ENCODE results near the gene RFC1. TPM values are rescaled to one million over a fixed set of nuclear protein-coding genes. Genes with fewer than 3 reads are reported as not detected.

The RFC1 gene
- total and polyA plus RNA-seq, 9 of the 15 experiments (the other 6 are each of a cell fraction or from before 2014, with no cell fraction given), result 16.8 to 85.6 (median 45.2) TPM

GRCh38 chr4:39369301-39369700 lies 3.1 kb upstream of the RFC1 start (continued):
- TF ChIP-seq, protein P1, sequence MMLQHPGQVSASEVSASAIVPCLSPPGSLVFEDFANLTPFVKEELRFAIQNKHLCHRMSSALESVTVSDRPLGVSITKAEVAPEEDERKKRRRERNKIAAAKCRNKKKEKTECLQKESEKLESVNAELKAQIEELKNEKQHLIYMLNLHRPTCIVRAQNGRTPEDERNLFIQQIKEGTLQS (IDR thresholded peaks at IDR 0.05), result no peak; the same call in 1 of the 2 replicates
- TF ChIP-seq, protein P1 (CRISPR knock-in tag; conservative IDR thresholded peaks at IDR 0.05), result no peak
- TF ChIP-seq, protein P2, sequence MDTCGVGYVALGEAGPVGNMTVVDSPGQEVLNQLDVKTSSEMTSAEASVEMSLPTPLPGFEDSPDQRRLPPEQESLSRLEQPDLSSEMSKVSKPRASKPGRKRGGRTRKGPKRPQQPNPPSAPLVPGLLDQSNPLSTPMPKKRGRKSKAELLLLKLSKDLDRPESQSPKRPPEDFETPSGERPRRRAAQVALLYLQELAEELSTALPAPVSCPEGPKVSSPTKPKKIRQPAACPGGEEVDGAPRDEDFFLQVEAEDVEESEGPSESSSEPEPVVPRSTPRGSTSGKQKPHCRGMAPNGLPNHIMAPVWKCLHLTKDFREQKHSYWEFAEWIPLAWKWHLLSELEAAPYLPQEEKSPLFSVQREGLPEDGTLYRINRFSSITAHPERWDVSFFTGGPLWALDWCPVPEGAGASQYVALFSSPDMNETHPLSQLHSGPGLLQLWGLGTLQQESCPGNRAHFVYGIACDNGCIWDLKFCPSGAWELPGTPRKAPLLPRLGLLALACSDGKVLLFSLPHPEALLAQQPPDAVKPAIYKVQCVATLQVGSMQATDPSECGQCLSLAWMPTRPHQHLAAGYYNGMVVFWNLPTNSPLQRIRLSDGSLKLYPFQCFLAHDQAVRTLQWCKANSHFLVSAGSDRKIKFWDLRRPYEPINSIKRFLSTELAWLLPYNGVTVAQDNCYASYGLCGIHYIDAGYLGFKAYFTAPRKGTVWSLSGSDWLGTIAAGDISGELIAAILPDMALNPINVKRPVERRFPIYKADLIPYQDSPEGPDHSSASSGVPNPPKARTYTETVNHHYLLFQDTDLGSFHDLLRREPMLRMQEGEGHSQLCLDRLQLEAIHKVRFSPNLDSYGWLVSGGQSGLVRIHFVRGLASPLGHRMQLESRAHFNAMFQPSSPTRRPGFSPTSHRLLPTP (IDR thresholded peaks at IDR 0.05; ENCODE audit: borderline replicate concordance, extremely low read depth, insufficient read length), result peak; percentile 67
- no peak for TF ChIP-seq ZNF143 (CRISPR knock-in tag; IDR thresholded peaks at IDR 0.05)
- TF ChIP-seq EP400 (IDR thresholded peaks at IDR 0.05), result no peak; the same call in 1 of the 2 replicates
- TF ChIP-seq, protein P3, sequence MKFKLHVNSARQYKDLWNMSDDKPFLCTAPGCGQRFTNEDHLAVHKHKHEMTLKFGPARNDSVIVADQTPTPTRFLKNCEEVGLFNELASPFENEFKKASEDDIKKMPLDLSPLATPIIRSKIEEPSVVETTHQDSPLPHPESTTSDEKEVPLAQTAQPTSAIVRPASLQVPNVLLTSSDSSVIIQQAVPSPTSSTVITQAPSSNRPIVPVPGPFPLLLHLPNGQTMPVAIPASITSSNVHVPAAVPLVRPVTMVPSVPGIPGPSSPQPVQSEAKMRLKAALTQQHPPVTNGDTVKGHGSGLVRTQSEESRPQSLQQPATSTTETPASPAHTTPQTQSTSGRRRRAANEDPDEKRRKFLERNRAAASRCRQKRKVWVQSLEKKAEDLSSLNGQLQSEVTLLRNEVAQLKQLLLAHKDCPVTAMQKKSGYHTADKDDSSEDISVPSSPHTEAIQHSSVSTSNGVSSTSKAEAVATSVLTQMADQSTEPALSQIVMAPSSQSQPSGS (CRISPR knock-in tag; IDR thresholded peaks at IDR 0.05), result no peak
- peak; percentile 93 for TF ChIP-seq ARID1B (IDR thresholded peaks at IDR 0.05)
- TF ChIP-seq GABPB1 (CRISPR knock-in tag; IDR thresholded peaks at IDR 0.05), result no peak
- 0 out of 2 replicates have a peak, but pooled peaks have one; percentile 29 for TF ChIP-seq POLR2H (tag; IDR thresholded peaks at IDR 0.05; ENCODE audit: low read depth)
- TF ChIP-seq ATF1 (CRISPR knock-in tag; IDR thresholded peaks at IDR 0.05), result no peak
- TF ChIP-seq ATF1 (tag; IDR thresholded peaks at IDR 0.05), result no peak
- peak in 1 of 2 experiments; percentile 71; a peak in 2 of 4 replicates for TF ChIP-seq TBL1XR1 (IDR thresholded peaks at IDR 0.05; ENCODE audit: low read length in 2 of 2)
- TF ChIP-seq ZNF324 (CRISPR knock-in tag; IDR thresholded peaks at IDR 0.05), result no peak
- TF ChIP-seq POLR2AphosphoS5 (IDR thresholded peaks at IDR 0.05; ENCODE audit: control insufficient read depth, insufficient read depth, low read depth, low read length), result no peak
- no peak for TF ChIP-seq ZNF511 (CRISPR knock-in tag; IDR thresholded peaks at IDR 0.05)
